ENCODE data around the gene CCL13.

Gene CCL13

GRCh38 chr17:34351096-34351495 is 5.2 kb upstream of the CCL13 start:
- Histone ChIP-seq H3K23ac (ENCODE audit: low read length) (no peak overlapping the region), H3K4me1 (ENCODE audit: control insufficient read depth in 1 of 2, insufficient read depth in 2 of 2, low read length in 2 of 2) (no peaks in the 10 kb centered on the region), H4K8ac (ENCODE audit: low read depth, low read length) (no peak overlapping the region), H3K27me3 (ENCODE audit: insufficient read depth, low read length) (no peaks in the 10 kb centered on the region), H3K79me1 (ENCODE audit: low read length) (no peaks in the 10 kb centered on the region), H2AFZ (ENCODE audit: insufficient read depth, low read length, poor library complexity) (no peak overlapping the region), H2AK5ac (ENCODE audit: low read length) (no peak overlapping the region), H4K91ac (ENCODE audit: low read depth, low read length) (no peak overlapping the region), H3K36me3 (ENCODE audit: control insufficient read depth in 1 of 2, insufficient read depth in 2 of 2, low read length in 2 of 2) (no peaks in the 10 kb centered on the region), H2BK5ac (ENCODE audit: low read depth, low read length, poor library complexity) (no peak overlapping the region), H3K27ac (ENCODE audit: low read depth, low read length) (no peak overlapping the region), H3K14ac (ENCODE audit: low read length) (no peak overlapping the region), H3K18ac (ENCODE audit: low read length) (no peak overlapping the region), H2BK120ac (ENCODE audit: insufficient read depth, low read length, poor library complexity) (no peak overlapping the region), H3K4me3 (ENCODE audit: low read depth, low read length) (no peak overlapping the region), H3K9ac (ENCODE audit: low read length) (no peak overlapping the region), H3K79me2 (ENCODE audit: control insufficient read depth, insufficient read depth, low read length, poor library complexity) (no peaks in the 10 kb centered on the region), H2BK12ac (ENCODE audit: low read length) (no peak overlapping the region), H3K4ac (ENCODE audit: low read depth, low read length) (no peak overlapping the region), H3K9me3 (ENCODE audit: insufficient read depth, low read depth, low read length) (no peaks in the 10 kb centered on the region), H4K12ac (ENCODE audit: low read depth, low read length) (no peak overlapping the region), H3K4me2 (ENCODE audit: low read length) (no peak overlapping the region)
- WGBS (ENCODE audit: extremely low coverage, insufficient coverage, insufficient read length), result no CpG with 5 or more reads among the region's 1 CpG
- no peak for DNase-seq

GRCh38 chr17:34352191-34352590 is 4.1 kb upstream of the CCL13 start:
- no peaks in the 10 kb centered on the region for H3K27me3 ChIP-seq (ENCODE audit: insufficient read depth, low read length)
- no peak overlapping the region for H3K14ac ChIP-seq (ENCODE audit: low read length)
- no peak overlapping the region for H2BK12ac ChIP-seq (ENCODE audit: low read length)
- no peak overlapping the region for H2BK5ac ChIP-seq (ENCODE audit: low read depth, low read length, poor library complexity)
- H2AK5ac ChIP-seq (ENCODE audit: low read length), result no peak overlapping the region
- H3K23ac ChIP-seq (ENCODE audit: low read length), result no peak overlapping the region
- H4K8ac ChIP-seq (ENCODE audit: low read depth, low read length), result no peak overlapping the region
- H3K9me3 ChIP-seq (ENCODE audit: insufficient read depth, low read depth, low read length), result no peaks in the 10 kb centered on the region
- H3K36me3 ChIP-seq (ENCODE audit: control insufficient read depth in 1 of 2, insufficient read depth in 2 of 2, low read length in 2 of 2), result no peaks in the 10 kb centered on the region
- no peak for DNase-seq
- H3K18ac ChIP-seq (ENCODE audit: low read length), result no peak overlapping the region
- H3K4me3 ChIP-seq (ENCODE audit: low read depth, low read length), result no peak overlapping the region
- no peak overlapping the region for H4K91ac ChIP-seq (ENCODE audit: low read depth, low read length)
- no peaks in the 10 kb centered on the region for H3K79me1 ChIP-seq (ENCODE audit: low read length)
- no peak overlapping the region for H3K4me2 ChIP-seq (ENCODE audit: low read length)
- no peak overlapping the region for H4K12ac ChIP-seq (ENCODE audit: low read depth, low read length)
- no peaks in the 10 kb centered on the region for H3K79me2 ChIP-seq (ENCODE audit: control insufficient read depth, insufficient read depth, low read length, poor library complexity)
- no peaks in the 10 kb centered on the region for H3K4me1 ChIP-seq (ENCODE audit: control insufficient read depth in 1 of 2, insufficient read depth in 2 of 2, low read length in 2 of 2)
- no peak overlapping the region for H3K4ac ChIP-seq (ENCODE audit: low read depth, low read length)
- H2AFZ ChIP-seq (ENCODE audit: insufficient read depth, low read length, poor library complexity), result no peak overlapping the region
- H3K9ac ChIP-seq (ENCODE audit: low read length), result no peak overlapping the region
- H3K27ac ChIP-seq (ENCODE audit: low read depth, low read length), result no peak overlapping the region
- no peak overlapping the region for H2BK120ac ChIP-seq (ENCODE audit: insufficient read depth, low read length, poor library complexity)

- Histone ChIP-seq H3K79me2 (ENCODE audit: control insufficient read depth, insufficient read depth, low read length, poor library complexity) (no peaks in the 10 kb centered on the region), H3K27me3 (ENCODE audit: insufficient read depth, low read length) (no peaks in the 10 kb centered on the region), H3K14ac (ENCODE audit: low read length) (no peak overlapping the region), H4K91ac (ENCODE audit: low read depth, low read length) (no peak overlapping the region), H3K23ac (ENCODE audit: low read length) (no peak overlapping the region), H2BK5ac (ENCODE audit: low read depth, low read length, poor library complexity) (no peak overlapping the region), H3K27ac (ENCODE audit: low read depth, low read length) (no peak overlapping the region), H2AFZ (ENCODE audit: insufficient read depth, low read length, poor library complexity) (no peak overlapping the region), H3K4me2 (ENCODE audit: low read length) (no peak overlapping the region), H3K9me3 (ENCODE audit: insufficient read depth, low read depth, low read length) (no peaks in the 10 kb centered on the region), H3K4me1 (ENCODE audit: control insufficient read depth in 1 of 2, insufficient read depth in 2 of 2, low read length in 2 of 2) (no peaks in the 10 kb centered on the region), H3K4ac (ENCODE audit: low read depth, low read length) (no peak overlapping the region), H3K36me3 (ENCODE audit: control insufficient read depth in 1 of 2, insufficient read depth in 2 of 2, low read length in 2 of 2) (no peaks in the 10 kb centered on the region), H4K8ac (ENCODE audit: low read depth, low read length) (no peak overlapping the region), H2BK12ac (ENCODE audit: low read length) (no peak overlapping the region), H2AK5ac (ENCODE audit: low read length) (no peak overlapping the region), H3K79me1 (ENCODE audit: low read length) (no peaks in the 10 kb centered on the region), H2BK120ac (ENCODE audit: insufficient read depth, low read length, poor library complexity) (no peak overlapping the region), H3K9ac (ENCODE audit: low read length) (no peak overlapping the region), H4K12ac (ENCODE audit: low read depth, low read length) (no peak overlapping the region), H3K4me3 (ENCODE audit: low read depth, low read length) (no peak overlapping the region), H3K18ac (ENCODE audit: low read length) (no peak overlapping the region)
- no peak for DNase-seq
Measured at GRCh38 chr17:34354637-34355036, 1.6 kb upstream of the CCL13 start.

GRCh38 chr17:34357398-34357797 is 1.1 kb downstream of the CCL13 start:
- no CpG with 5 or more reads among the region's 2 CpGs for WGBS (ENCODE audit: extremely low coverage, insufficient coverage, insufficient read length)
- no peak overlapping the region for H3K4me2 ChIP-seq (ENCODE audit: low read length)

DNA sequence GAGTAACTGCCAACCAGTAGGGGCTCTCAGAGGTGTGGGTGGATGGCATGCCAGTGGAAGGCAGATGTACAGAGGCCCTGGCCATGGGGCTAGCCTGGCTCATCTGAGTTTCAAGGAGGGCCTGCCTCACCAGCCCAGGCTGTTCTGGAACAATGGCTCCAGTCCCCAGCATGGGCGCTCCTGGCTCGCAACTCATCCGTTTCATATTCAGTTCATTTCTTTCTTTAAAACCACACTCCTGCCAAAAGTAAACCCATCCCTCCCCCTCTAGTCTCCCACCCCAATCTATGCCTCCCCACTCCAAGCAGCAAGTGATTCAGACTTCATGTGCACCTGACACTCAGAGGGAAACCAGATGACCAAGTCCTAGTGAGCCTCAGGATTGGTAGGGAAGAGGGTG is 2.4 kb downstream of the CCL13 start:
- Histone ChIP-seq H3K27me3 (ENCODE audit: insufficient read depth, low read length) (no peaks in the 10 kb centered on the region), H3K4me3 (ENCODE audit: low read depth, low read length) (no peak overlapping the region), H2BK12ac (ENCODE audit: low read length) (no peak overlapping the region), H4K12ac (ENCODE audit: low read depth, low read length) (no peak overlapping the region), H3K4me1 (ENCODE audit: control insufficient read depth in 1 of 2, insufficient read depth in 2 of 2, low read length in 2 of 2) (no peaks in the 10 kb centered on the region), H4K91ac (ENCODE audit: low read depth, low read length) (no peak overlapping the region), H4K8ac (ENCODE audit: low read depth, low read length) (no peak overlapping the region), H3K27ac (ENCODE audit: low read depth, low read length) (no peak overlapping the region), H3K4ac (ENCODE audit: low read depth, low read length) (no peak overlapping the region), H3K23ac (ENCODE audit: low read length) (no peak overlapping the region), H2BK120ac (ENCODE audit: insufficient read depth, low read length, poor library complexity) (no peak overlapping the region), H2AK5ac (ENCODE audit: low read length) (no peak overlapping the region), H3K18ac (ENCODE audit: low read length) (no peak overlapping the region), H3K79me1 (ENCODE audit: low read length) (no peaks in the 10 kb centered on the region), H3K9ac (ENCODE audit: low read length) (no peak overlapping the region), H2AFZ (ENCODE audit: insufficient read depth, low read length, poor library complexity) (no peak overlapping the region), H3K79me2 (ENCODE audit: control insufficient read depth, insufficient read depth, low read length, poor library complexity) (no peaks in the 10 kb centered on the region), H3K36me3 (ENCODE audit: control insufficient read depth in 1 of 2, insufficient read depth in 2 of 2, low read length in 2 of 2) (no peaks in the 10 kb centered on the region), H3K4me2 (ENCODE audit: low read length) (no peak overlapping the region), H2BK5ac (ENCODE audit: low read depth, low read length, poor library complexity) (no peak overlapping the region), H3K14ac (ENCODE audit: low read length) (no peak overlapping the region), H3K9me3 (ENCODE audit: insufficient read depth, low read depth, low read length) (no peaks in the 10 kb centered on the region)
- WGBS (ENCODE audit: extremely low coverage, insufficient coverage, insufficient read length), result no CpG with 5 or more reads among the region's 3 CpGs
- DNase-seq, result no peak

More at GRCh38 chr17:34357398-34357797, 1.1 kb downstream of the CCL13 start:
- Histone ChIP-seq H4K12ac (ENCODE audit: low read depth, low read length) (no peak overlapping the region), H3K23ac (ENCODE audit: low read length) (no peak overlapping the region), H3K79me1 (ENCODE audit: low read length) (no peaks in the 10 kb centered on the region), H3K27ac (ENCODE audit: low read depth, low read length) (no peak overlapping the region), H2AFZ (ENCODE audit: insufficient read depth, low read length, poor library complexity) (no peak overlapping the region), H2BK5ac (ENCODE audit: low read depth, low read length, poor library complexity) (no peak overlapping the region), H2BK120ac (ENCODE audit: insufficient read depth, low read length, poor library complexity) (no peak overlapping the region), H4K91ac (ENCODE audit: low read depth, low read length) (no peak overlapping the region), H3K79me2 (ENCODE audit: control insufficient read depth, insufficient read depth, low read length, poor library complexity) (no peaks in the 10 kb centered on the region), H2BK12ac (ENCODE audit: low read length) (no peak overlapping the region), H2AK5ac (ENCODE audit: low read length) (no peak overlapping the region), H3K9me3 (ENCODE audit: insufficient read depth, low read depth, low read length) (no peaks in the 10 kb centered on the region), H3K36me3 (ENCODE audit: control insufficient read depth in 1 of 2, insufficient read depth in 2 of 2, low read length in 2 of 2) (no peaks in the 10 kb centered on the region), H3K4me1 (ENCODE audit: control insufficient read depth in 1 of 2, insufficient read depth in 2 of 2, low read length in 2 of 2) (no peaks in the 10 kb centered on the region), H3K4me3 (ENCODE audit: low read depth, low read length) (no peak overlapping the region), H3K4ac (ENCODE audit: low read depth, low read length) (no peak overlapping the region), H4K8ac (ENCODE audit: low read depth, low read length) (no peak overlapping the region), H3K27me3 (ENCODE audit: insufficient read depth, low read length) (no peaks in the 10 kb centered on the region), H3K14ac (ENCODE audit: low read length) (no peak overlapping the region), H3K9ac (ENCODE audit: low read length) (no peak overlapping the region), H3K18ac (ENCODE audit: low read length) (no peak overlapping the region)
- DNase-seq, result no peak

Measured in trophoblast cell (in vitro differentiated cells and primary cell).